CD4-positive, alpha-beta T cell (primary cell): ENCODE measurements around the gene HPCAL1. TPM values are rescaled to one million over a fixed set of nuclear protein-coding genes. Genes with fewer than 3 reads are reported as not detected.

ENCODE experiments used
- ATAC-seq: fragments of 200-7000 bp; cut with Tn5 transposase; one replicate; pipeline ENCODE4 v1.10.0; 2022; ENCODE audit warnings: mild to moderate bottlenecking; ENCODE audit not compliant: poor library complexity
- CTCF ChIA-PET: fragments of 350-600 bp; sonication (Branson Sonifier 250); formaldehyde crosslinking; loops from one replicate; lab custom pipeline; 2021; ENCODE audit warnings: antibody characterized with exemption, inconsistent platforms; lab: Charles Lee
- POLR2A ChIA-PET: fragments of 350-600 bp; sonication (Branson Sonifier 250); formaldehyde crosslinking; loops from one replicate; lab custom pipeline; 2021; ENCODE audit warnings: antibody characterized with exemption, inconsistent platforms; lab: Charles Lee
- DNase-seq, 14 experiments: peaks; one replicate each; pipeline ENCODE4 v3.0.0-alpha.2; 2013 to 2020; ENCODE audit warnings: mixed read lengths in 2 of 14
- H3K27ac ChIP-seq, 2 donors: one replicate each; pipeline versions ENCODE4 v1.5.1 to v1.7.0; 2013; ENCODE audit warnings: low read length in 2 of 2, low read depth in 1 of 2, mild to moderate bottlenecking in 1 of 2
- H3K27me3 ChIP-seq, 2 experiments: 1 replicate in 1 of 2; 2 replicates in 1 of 2; pipeline versions ENCODE4 v1.6.1 to v1.7.0; 2013; ENCODE audit warnings: low read length in 2 of 2, control low read depth in 1 of 2, mild to moderate bottlenecking in 1 of 2, moderate library complexity in 1 of 2; ENCODE audit not compliant: insufficient read depth in 2 of 2, control insufficient read depth in 1 of 2
- H3K36me3 ChIP-seq: one replicate; pipeline ENCODE4 v1.6.1; 2013; ENCODE audit warnings: low read length, control low read depth; ENCODE audit not compliant: insufficient read depth
- H3K4me1 ChIP-seq: one replicate; pipeline ENCODE4 v1.6.1; 2013; ENCODE audit warnings: low read length, control low read depth; ENCODE audit not compliant: insufficient read depth
- H3K4me3 ChIP-seq: one replicate; pipeline ENCODE4 v1.5.1; 2013; ENCODE audit warnings: mild to moderate bottlenecking, low read length, moderate library complexity
- H3K9me3 ChIP-seq, 2 experiments: 1 replicate in 1 of 2; 2 replicates in 1 of 2; pipeline versions ENCODE4 v1.6.1 to v1.7.0; 2013; ENCODE audit warnings: low read length in 2 of 2, mild to moderate bottlenecking in 2 of 2, control low read depth in 1 of 2, moderate library complexity in 1 of 2; ENCODE audit not compliant: control insufficient read depth in 1 of 2, insufficient read depth in 1 of 2
- H3K27ac Mint-ChIP-seq: one replicate; pipeline ENCODE4 v1.8.0; 2020; ENCODE audit warnings: mixed read lengths
- H3K27me3 Mint-ChIP-seq: one replicate; pipeline ENCODE4 v1.8.0; 2021; ENCODE audit warnings: mixed read lengths
- H3K36me3 Mint-ChIP-seq: one replicate; pipeline ENCODE4 v1.8.0; 2021; ENCODE audit warnings: low read depth, mixed read lengths
- H3K4me1 Mint-ChIP-seq: one replicate; pipeline ENCODE4 v1.8.0; 2021; ENCODE audit warnings: low read depth, mixed read lengths
- H3K4me3 Mint-ChIP-seq: one replicate; pipeline ENCODE4 v1.8.0; 2020; ENCODE audit warnings: mild to moderate bottlenecking, mixed read lengths
- H3K9me3 Mint-ChIP-seq: one replicate; pipeline ENCODE4 v1.8.0; 2020; ENCODE audit warnings: mixed read lengths
- CTCF ChIP-seq: fragments of 200-600 bp; IDR thresholded peaks from one replicate; pipeline ENCODE4 v1.8.0; 2022; ENCODE audit warnings: antibody characterized with exemption, mild to moderate bottlenecking
- intact Hi-C, 2 experiments: fragments of 100-400 bp; cut with DNase I in 1 of 2; cut with micrococcal nuclease in 1 of 2; formaldehyde crosslinking; loops; one replicate each; pipeline versions ENCODE4 v1.15.1 to v1.9.0; 2023 to 2025; cut with DNase I, micrococcal nuclease
- total RNA-seq, 174 experiments: library from RNA in 2 of 174; stranded (reverse) in 2 of 174; gene quantifications; one replicate each; pipeline ENCODE4 v1.2.3 and lab custom pipeline; 2021 to 2026

Gene HPCAL1
- total RNA-seq, 2 experiments from 2014 or later: 24.9 to 27.9 TPM

GRCh38 chr2:10438688-10439087 is 136.0 kb downstream of the HPCAL1 start:
- H3K4me1 Mint-ChIP-seq: no peaks in the 10 kb centered on the region
- H3K27ac Mint-ChIP-seq: no peak overlapping the region
- peaks cover 52% of the 10 kb centered on the region for H3K36me3 Mint-ChIP-seq

GRCh38 chr2:10439185-10439879 is 136.6 kb downstream of the HPCAL1 start:
- H3K4me1 ChIP-seq: peaks cover 6% of the 10 kb centered on the region

More at GRCh38 chr2:10438688-10439087, 136.0 kb downstream of the HPCAL1 start:
- intact Hi-C loops: loop anchor here (2.0 to 10.0 kb wide), 4 partner anchors 228 to 626 kb away; no protein-coding TSS in a partner anchor
- no peak for ATAC-seq
- no peak for DNase-seq
- Mint-ChIP-seq H3K27me3 (no peaks in the 10 kb centered on the region), H3K9me3 (no peaks in the 10 kb centered on the region), H3K4me3 (no peak overlapping the region)
- ChIA-PET POLR2A (interaction anchor here (6.9 kb wide), 1 partner anchor 9 kb away, joined by 44 read pairs; the partner anchor contains the start of gene ODC1), CTCF (interaction anchor here (2.2 kb wide), 1 partner anchor 366 kb away, joined by 8 read pairs; no protein-coding TSS in a partner anchor)
- Histone ChIP-seq H3K27me3 (no peaks in the 10 kb centered on the region), H3K4me1 (peaks cover 6% of the 10 kb centered on the region), H3K4me3 (no peak overlapping the region), H3K27ac (no peak overlapping the region), H3K9me3 (no peaks in the 10 kb centered on the region), H3K36me3 (peaks cover 47% of the 10 kb centered on the region)
- no peak for TF ChIP-seq CTCF

GRCh38 chr2:10439971-10440370 is 137.3 kb downstream of the HPCAL1 start:
- ChIA-PET CTCF (interaction anchor here (2.2 kb wide), 1 partner anchor 367 kb away, joined by 8 read pairs; no protein-coding TSS in a partner anchor), POLR2A (interaction anchor here (6.9 kb wide), 1 partner anchor 8 kb away, joined by 44 read pairs; the partner anchor contains the start of gene ODC1)
- DNase-seq (no peak), ATAC-seq (no peak)
- no peak for TF ChIP-seq CTCF
- Mint-ChIP-seq H3K27ac (no peak overlapping the region), H3K4me3 (no peak overlapping the region), H3K4me1 (peaks cover 5% of the 10 kb centered on the region), H3K36me3 (peaks cover 64% of the 10 kb centered on the region), H3K27me3 (no peaks in the 10 kb centered on the region), H3K9me3 (no peaks in the 10 kb centered on the region)
- H3K4me3 ChIP-seq: no peak overlapping the region
- H3K4me1 ChIP-seq: peaks cover 3% of the 10 kb centered on the region
- H3K27ac ChIP-seq: no peak overlapping the region
- intact Hi-C loops: loop anchor here (2.0 to 10.0 kb wide), 6 partner anchors 227 to 628 kb away; partner anchors contain the start of gene GRHL1 (in 1 of the 2)
- no peaks in the 10 kb centered on the region for H3K9me3 ChIP-seq
- peaks cover 58% of the 10 kb centered on the region for H3K36me3 ChIP-seq
- no peaks in the 10 kb centered on the region for H3K27me3 ChIP-seq

More at GRCh38 chr2:10439185-10439879, 136.6 kb downstream of the HPCAL1 start:
- H3K9me3 ChIP-seq: no peaks in the 10 kb centered on the region
- DNase-seq (no peak), ATAC-seq (no peak)
- no peak overlapping the region for H3K4me3 ChIP-seq
- Mint-ChIP-seq H3K36me3 (peaks cover 58% of the 10 kb centered on the region), H3K27me3 (no peaks in the 10 kb centered on the region), H3K4me3 (no peak overlapping the region), H3K27ac (no peak overlapping the region), H3K9me3 (no peaks in the 10 kb centered on the region), H3K4me1 (peaks cover under 1% of the 10 kb centered on the region)
- no peak for TF ChIP-seq CTCF
- ChIA-PET POLR2A (interaction anchor here (0.7 to 6.9 kb wide), 2 partner anchors 9 to 140 kb away, joined by 3 to 44 read pairs; partner anchors contain the start of gene ODC1), CTCF (interaction anchor here (2.2 kb wide), 1 partner anchor 367 kb away, joined by 8 read pairs; no protein-coding TSS in a partner anchor)
- H3K27me3 ChIP-seq: no peaks in the 10 kb centered on the region
- peaks cover 53% of the 10 kb centered on the region for H3K36me3 ChIP-seq
- no peak overlapping the region for H3K27ac ChIP-seq
- intact Hi-C loops: loop anchor here (2.0 to 10.0 kb wide), 4 partner anchors 227 to 627 kb away; no protein-coding TSS in a partner anchor
